Epithelial cell of esophagus (primary cell): Measurements from ENCODE around the gene CXCR2.

Experiments
- DNase-seq: peaks from one replicate; pipeline ENCODE4 v3.0.0; 2010; ENCODE audit warnings: low read depth
- H3K4me3 ChIP-seq: 2 replicates; pipeline ENCODE4 v1.5.1; 2011; ENCODE audit warnings: mild to moderate bottlenecking, low read length, control low read depth
- TF ChIP-seq, protein P1 (sequence below): IDR thresholded peaks from 2 replicates; pipeline ENCODE4 v1.5.1; 2011; ENCODE audit warnings: low read depth, mild to moderate bottlenecking, low read length, control low read depth, inconsistent platforms; ENCODE audit not compliant: insufficient read depth; ENCODE audit errors: missing control alignments

The CXCR2 gene

DNA sequence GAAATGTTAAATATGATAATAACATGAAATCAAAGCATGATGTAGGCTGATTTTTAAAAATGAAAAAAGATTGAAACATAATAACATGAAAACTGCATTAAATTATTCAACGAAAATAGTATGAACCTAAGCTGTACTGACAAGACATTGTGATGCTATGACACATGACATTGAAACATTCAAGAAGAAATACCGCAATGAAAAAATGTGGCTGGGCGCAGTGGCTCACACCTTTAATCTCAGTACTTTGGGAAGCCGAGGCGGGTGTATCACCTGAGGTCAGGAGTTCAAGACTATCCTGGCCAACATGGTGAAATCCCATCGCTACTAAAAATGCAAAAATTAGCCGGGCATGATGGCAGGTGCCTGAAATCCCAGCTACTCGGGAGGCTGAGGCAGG, 26.3 kb downstream of the CXCR2 start:
- no peak overlapping the region for H3K4me3 ChIP-seq
- DNase-seq: peak; percentile 39
- TF ChIP-seq, protein P1, sequence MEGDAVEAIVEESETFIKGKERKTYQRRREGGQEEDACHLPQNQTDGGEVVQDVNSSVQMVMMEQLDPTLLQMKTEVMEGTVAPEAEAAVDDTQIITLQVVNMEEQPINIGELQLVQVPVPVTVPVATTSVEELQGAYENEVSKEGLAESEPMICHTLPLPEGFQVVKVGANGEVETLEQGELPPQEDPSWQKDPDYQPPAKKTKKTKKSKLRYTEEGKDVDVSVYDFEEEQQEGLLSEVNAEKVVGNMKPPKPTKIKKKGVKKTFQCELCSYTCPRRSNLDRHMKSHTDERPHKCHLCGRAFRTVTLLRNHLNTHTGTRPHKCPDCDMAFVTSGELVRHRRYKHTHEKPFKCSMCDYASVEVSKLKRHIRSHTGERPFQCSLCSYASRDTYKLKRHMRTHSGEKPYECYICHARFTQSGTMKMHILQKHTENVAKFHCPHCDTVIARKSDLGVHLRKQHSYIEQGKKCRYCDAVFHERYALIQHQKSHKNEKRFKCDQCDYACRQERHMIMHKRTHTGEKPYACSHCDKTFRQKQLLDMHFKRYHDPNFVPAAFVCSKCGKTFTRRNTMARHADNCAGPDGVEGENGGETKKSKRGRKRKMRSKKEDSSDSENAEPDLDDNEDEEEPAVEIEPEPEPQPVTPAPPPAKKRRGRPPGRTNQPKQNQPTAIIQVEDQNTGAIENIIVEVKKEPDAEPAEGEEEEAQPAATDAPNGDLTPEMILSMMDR: no peak

- DNase-seq: peak; percentile 90
- TF ChIP-seq, protein P1: peak; percentile 4
These were observed 26.9 kb downstream of the CXCR2 start for GRCh38 chr2:218152777-218153176.

GRCh38 chr2:218155953-218156479, 30.2 kb downstream of the CXCR2 start:
- no peak for DNase-seq

More at GRCh38 chr2:218152777-218153176, 26.9 kb downstream of the CXCR2 start:
- no peak overlapping the region for H3K4me3 ChIP-seq

DNA sequence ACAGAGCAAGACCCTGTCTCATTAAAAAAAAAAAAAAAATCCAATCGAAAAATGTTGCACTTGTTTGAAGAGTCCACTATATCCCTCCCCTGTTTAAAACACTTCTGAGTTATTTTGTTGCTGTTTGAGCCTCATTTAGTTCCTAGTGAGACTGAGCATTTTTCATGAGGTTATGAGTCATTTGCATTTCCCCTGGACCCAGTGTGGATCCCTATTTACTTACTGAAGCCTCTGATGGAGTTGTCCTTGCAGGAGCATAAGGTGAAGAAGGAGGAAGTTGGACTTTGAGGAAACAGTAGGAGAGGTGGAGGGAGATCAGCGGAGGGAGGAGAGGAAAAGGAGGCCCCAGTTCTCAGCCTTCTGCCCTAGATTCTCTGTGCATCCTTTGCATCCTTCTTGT, 35.8 kb downstream of the CXCR2 start:
- H3K4me3 ChIP-seq: no peak overlapping the region
- DNase-seq: no peak
- TF ChIP-seq, protein P1: no peak

More at GRCh38 chr2:218155953-218156479, 30.2 kb downstream of the CXCR2 start:
- H3K4me3 ChIP-seq: no peak overlapping the region
- TF ChIP-seq, protein P1: no peak

DNA sequence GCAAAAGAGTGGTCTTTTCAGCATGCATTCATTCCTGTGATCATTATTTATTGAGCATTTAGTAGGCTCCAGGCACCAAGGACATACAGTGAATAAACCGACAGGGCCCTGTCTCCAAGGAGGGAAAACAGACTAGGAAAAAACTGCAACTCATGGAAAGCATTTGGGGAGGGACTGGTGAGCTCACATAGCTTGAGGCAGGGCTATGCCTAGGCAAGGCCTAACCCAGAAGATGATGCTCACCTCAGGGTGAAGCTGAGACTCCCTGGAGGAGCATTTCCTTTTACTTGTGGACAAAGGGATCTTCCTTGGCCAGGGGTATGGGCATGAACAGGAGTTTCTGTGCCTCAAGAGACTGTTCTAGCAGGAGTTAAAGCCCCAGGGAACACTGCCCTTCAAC, 37.0 kb downstream of the CXCR2 start:
- H3K4me3 ChIP-seq: no peak overlapping the region
- peak; percentile 57 for DNase-seq
- TF ChIP-seq, protein P1: no peak

GRCh38 chr2:218166791-218167190, 41.0 kb downstream of the CXCR2 start, which contains the start of gene CXCR1:
Gene CXCR1 (minus strand): TSS chr2:218166962. CDS start chr2:218165211, 1,751 bp downstream.
- TF ChIP-seq, protein P1: peak; percentile 11
- peak; percentile 74 for DNase-seq
- H3K4me3 ChIP-seq: no peak within 1 kb of the TSS

DNA sequence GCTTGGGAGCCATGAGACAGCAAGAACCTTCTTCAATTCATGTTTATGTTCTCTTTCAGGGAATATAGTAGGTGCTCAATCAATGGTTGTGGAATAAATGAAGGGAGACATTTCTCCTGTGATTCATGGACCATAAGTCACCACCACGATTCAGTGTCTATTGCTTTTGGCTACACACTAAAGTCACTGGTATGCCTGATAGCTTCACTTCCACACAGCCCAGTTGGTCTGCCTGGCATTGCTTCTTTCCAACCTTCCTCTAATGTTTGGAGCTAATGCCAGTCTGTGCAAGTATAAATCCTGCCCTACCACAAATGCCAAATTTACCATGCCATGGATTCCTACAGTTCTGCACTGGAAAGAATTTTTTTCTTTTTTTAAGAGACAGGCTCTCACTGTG, 42.2 kb downstream of the CXCR2 start:
- H3K4me3 ChIP-seq: no peak overlapping the region
- peak; percentile 57 for DNase-seq
- TF ChIP-seq, protein P1: no peak
